Measurements from ENCODE around the gene TPGS2. TPM values are rescaled to one million over a fixed set of nuclear protein-coding genes. Genes with fewer than 3 reads are reported as not detected.

Gene TPGS2
- total and polyA plus RNA-seq, 2 of the 13 experiments (the other 11 are each of a cell fraction or from before 2014, with no cell fraction given) = 73.3 to 137 TPM

GRCh38 chr18:36814994-36815393 is 13.8 kb downstream of the TPGS2 start (continued):
- TF ChIP-seq ZNF512B (CRISPR knock-in tag; IDR thresholded peaks at IDR 0.05; ENCODE audit: borderline replicate concordance) (no peak), NR3C1 (CRISPR knock-in tag; IDR thresholded peaks at IDR 0.05) (no peak)

GRCh38 chr18:36813824-36814223 is 15.0 kb downstream of the TPGS2 start:
- POLR2A ChIA-PET = no interaction called here

More at GRCh38 chr18:36813824-36814223, 15.0 kb downstream of the TPGS2 start:
- Histone ChIP-seq H2AFZ (ENCODE audit: low read length) (no peak overlapping the region), H3K9me3 (ENCODE audit: low read length) (no peaks in the 10 kb centered on the region), H3K79me2 (ENCODE audit: insufficient read depth, low read length) (no peaks in the 10 kb centered on the region), H3K27ac (ENCODE audit: extremely low read length, insufficient read depth, low read length) (no peak overlapping the region), H3K36me3 (replicated peaks in 1 of 2; ENCODE audit: control insufficient read depth in 1 of 2, insufficient read depth in 2 of 2, low read length in 2 of 2) (peaks cover 6 to 46% of the 10 kb centered on the region in 2 experiments; a peak in 4 of 5 replicates), H3K4me3 (replicated peaks in 1 of 3; ENCODE audit: insufficient read depth in 1 of 3, low read depth in 2 of 3, low read length in 3 of 3) (no peak overlapping the region), H3K9ac (ENCODE audit: insufficient read depth, low read depth, low read length) (no peak overlapping the region), H3K27me3 (ENCODE audit: control insufficient read depth in 1 of 2, insufficient read depth in 2 of 2, low read length in 2 of 2) (no peaks in the 10 kb centered on the region), H3K4me2 (ENCODE audit: low read depth, low read length) (no peak overlapping the region), H4K20me1 (ENCODE audit: insufficient read depth, low read length) (peaks cover 7% of the 10 kb centered on the region), H3K4me1 (ENCODE audit: insufficient read depth, low read length) (peaks cover 10% of the 10 kb centered on the region)
- FAIRE-seq (no peak), ATAC-seq (no peak), DNase-seq (ENCODE audit: low spot score) (no peak)
- no TSS peak for BruUV-seq (replicated peaks)
- in situ Hi-C loops (cut with HindIII; ENCODE audit: extremely low pct_ligation_motif_present, low pct_unique_long_range_greater_than_20kb) (no loop called here), intact Hi-C loops (cut with micrococcal nuclease; ENCODE audit: unreplicated experiment) (no loop called here)
- WGBS (ENCODE audit: low lambda C conversion rate) = 95% methylated on average over 3 of the region's 3 CpGs
- CTCF ChIA-PET (ENCODE audit: low intra/inter-chr PET ratio, low total read pairs) = no interaction called here
- TF ChIP-seq ZNF569 (CRISPR knock-in tag; IDR thresholded peaks at IDR 0.05; ENCODE audit: borderline replicate concordance) (no peak), ZNF512 (CRISPR knock-in tag; IDR thresholded peaks at IDR 0.05) (no peak), ZNF713 (CRISPR knock-in tag; IDR thresholded peaks at IDR 0.05) (no peak), FOXK2 (IDR thresholded peaks at IDR 0.05) (no peak), NR3C1 (CRISPR knock-in tag; IDR thresholded peaks at IDR 0.05) (no peak), ZNF740 (CRISPR knock-in tag; IDR thresholded peaks at IDR 0.05) (no peak), MBD4 (IDR thresholded peaks at IDR 0.05; ENCODE audit: borderline replicate concordance, low read length) (no peak), DNMT1 (CRISPR knock-in tag; IDR thresholded peaks at IDR 0.05) (no peak)
